Measurements from ENCODE around the gene SLC6A11.

Gene SLC6A11

DNA sequence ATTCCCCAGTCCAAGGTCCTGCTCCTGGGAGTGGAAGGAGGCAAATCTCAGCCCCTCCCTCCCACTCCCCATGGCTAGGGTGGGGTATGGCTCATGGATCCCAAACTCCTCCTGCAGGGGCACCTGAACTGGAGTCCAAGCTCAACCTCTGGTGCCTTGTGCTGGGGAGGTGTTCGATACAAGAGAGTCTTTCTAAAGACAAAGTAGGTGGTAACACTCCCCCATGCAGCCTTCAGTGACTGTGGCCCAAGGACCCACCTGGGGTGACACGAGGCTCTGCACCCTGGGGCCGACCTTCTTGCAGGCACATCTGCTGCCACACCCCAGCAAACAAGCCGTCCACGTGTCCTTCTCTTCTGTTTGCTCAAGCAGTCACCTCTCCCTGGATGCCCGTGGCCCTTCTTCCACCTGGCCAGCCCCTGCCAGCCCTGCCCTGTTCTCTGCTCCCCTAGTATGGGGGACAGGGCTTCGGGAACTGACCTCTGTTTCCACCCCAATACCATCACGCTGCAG is 36.7 kb upstream of the SLC6A11 start:
- no peak overlapping the region for H3K4me2 ChIP-seq (ENCODE audit: low read length)
- H2AFZ ChIP-seq (ENCODE audit: low read length), result no peak overlapping the region
- H3K27me3 ChIP-seq (ENCODE audit: insufficient read depth, low read length), result peaks cover 4% of the 10 kb centered on the region; the same call in 1 of the 2 replicates

DNA sequence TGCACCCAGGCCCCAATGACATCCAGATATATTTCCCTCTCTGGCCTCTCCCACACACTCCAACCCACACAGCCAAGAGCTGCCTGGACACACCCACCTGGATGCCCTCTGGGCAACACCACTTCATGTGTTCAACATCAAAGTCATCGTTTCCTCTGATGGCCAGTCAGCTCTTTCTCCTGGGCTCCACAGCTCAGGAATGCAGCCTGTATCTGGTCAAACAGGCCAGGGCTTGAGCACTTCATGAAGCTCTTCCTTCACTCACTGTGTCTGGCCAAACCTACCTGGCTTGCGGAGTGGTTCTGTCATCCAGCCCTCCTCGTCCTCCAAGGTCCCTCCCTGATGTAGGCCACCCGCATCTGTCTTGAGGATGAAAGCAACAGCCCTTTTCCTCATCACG is 35.8 kb upstream of the SLC6A11 start:
- Histone ChIP-seq H3K27ac (ENCODE audit: low read depth, low read length, poor library complexity, severe bottlenecking) (no peak overlapping the region), H3K9me2 (ENCODE audit: low read depth, low read length) (no peaks in the 10 kb centered on the region), H2AFZ (ENCODE audit: low read length) (no peak overlapping the region), H3K27me3 (ENCODE audit: insufficient read depth, low read length) (peaks cover 4% of the 10 kb centered on the region; the same call in 1 of the 2 replicates), H4K20me1 (ENCODE audit: insufficient read depth, low read length) (no peaks in the 10 kb centered on the region), H3K4me1 (ENCODE audit: insufficient read depth, low read length, severe bottlenecking) (no peaks in the 10 kb centered on the region), H3K9me3 (ENCODE audit: low read length) (no peaks in the 10 kb centered on the region), H3K36me3 (ENCODE audit: insufficient read depth, low read length) (no peaks in the 10 kb centered on the region), H3K9ac (ENCODE audit: low read length) (no peak overlapping the region), H3K4me2 (ENCODE audit: low read length) (no peak overlapping the region), H3F3A (ENCODE audit: insufficient read depth, low read length) (no peaks in the 10 kb centered on the region), H3K79me2 (ENCODE audit: insufficient read depth, low read length) (no peaks in the 10 kb centered on the region), H3K4me3 (ENCODE audit: low read depth, low read length, poor library complexity, severe bottlenecking) (no peak overlapping the region)
- no peak for TF ChIP-seq EZH2 (IDR thresholded peaks at IDR 0.05; ENCODE audit: borderline replicate concordance, low read length)
- TF ChIP-seq, protein P1, sequence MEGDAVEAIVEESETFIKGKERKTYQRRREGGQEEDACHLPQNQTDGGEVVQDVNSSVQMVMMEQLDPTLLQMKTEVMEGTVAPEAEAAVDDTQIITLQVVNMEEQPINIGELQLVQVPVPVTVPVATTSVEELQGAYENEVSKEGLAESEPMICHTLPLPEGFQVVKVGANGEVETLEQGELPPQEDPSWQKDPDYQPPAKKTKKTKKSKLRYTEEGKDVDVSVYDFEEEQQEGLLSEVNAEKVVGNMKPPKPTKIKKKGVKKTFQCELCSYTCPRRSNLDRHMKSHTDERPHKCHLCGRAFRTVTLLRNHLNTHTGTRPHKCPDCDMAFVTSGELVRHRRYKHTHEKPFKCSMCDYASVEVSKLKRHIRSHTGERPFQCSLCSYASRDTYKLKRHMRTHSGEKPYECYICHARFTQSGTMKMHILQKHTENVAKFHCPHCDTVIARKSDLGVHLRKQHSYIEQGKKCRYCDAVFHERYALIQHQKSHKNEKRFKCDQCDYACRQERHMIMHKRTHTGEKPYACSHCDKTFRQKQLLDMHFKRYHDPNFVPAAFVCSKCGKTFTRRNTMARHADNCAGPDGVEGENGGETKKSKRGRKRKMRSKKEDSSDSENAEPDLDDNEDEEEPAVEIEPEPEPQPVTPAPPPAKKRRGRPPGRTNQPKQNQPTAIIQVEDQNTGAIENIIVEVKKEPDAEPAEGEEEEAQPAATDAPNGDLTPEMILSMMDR (IDR thresholded peaks at IDR 0.05; ENCODE audit: low read length), result no peak

More for the DNA sequence above, 36.7 kb upstream of the SLC6A11 start:
- no peaks in the 10 kb centered on the region for H3K9me3 ChIP-seq (ENCODE audit: low read length)
- H3K27ac ChIP-seq (ENCODE audit: low read depth, low read length, poor library complexity, severe bottlenecking), result no peak overlapping the region
- no peak for TF ChIP-seq EZH2 (IDR thresholded peaks at IDR 0.05; ENCODE audit: borderline replicate concordance, low read length)
- TF ChIP-seq, protein P1 (IDR thresholded peaks at IDR 0.05; ENCODE audit: low read length), result no peak
- no peaks in the 10 kb centered on the region for H4K20me1 ChIP-seq (ENCODE audit: insufficient read depth, low read length)
- H3F3A ChIP-seq (ENCODE audit: insufficient read depth, low read length), result no peaks in the 10 kb centered on the region
- no peaks in the 10 kb centered on the region for H3K4me1 ChIP-seq (ENCODE audit: insufficient read depth, low read length, severe bottlenecking)
- no peak overlapping the region for H3K9ac ChIP-seq (ENCODE audit: low read length)
- no peak overlapping the region for H3K4me3 ChIP-seq (ENCODE audit: low read depth, low read length, poor library complexity, severe bottlenecking)
- H3K36me3 ChIP-seq (ENCODE audit: insufficient read depth, low read length), result no peaks in the 10 kb centered on the region
- H3K9me2 ChIP-seq (ENCODE audit: low read depth, low read length), result no peaks in the 10 kb centered on the region
- H3K79me2 ChIP-seq (ENCODE audit: insufficient read depth, low read length), result no peaks in the 10 kb centered on the region

DNA sequence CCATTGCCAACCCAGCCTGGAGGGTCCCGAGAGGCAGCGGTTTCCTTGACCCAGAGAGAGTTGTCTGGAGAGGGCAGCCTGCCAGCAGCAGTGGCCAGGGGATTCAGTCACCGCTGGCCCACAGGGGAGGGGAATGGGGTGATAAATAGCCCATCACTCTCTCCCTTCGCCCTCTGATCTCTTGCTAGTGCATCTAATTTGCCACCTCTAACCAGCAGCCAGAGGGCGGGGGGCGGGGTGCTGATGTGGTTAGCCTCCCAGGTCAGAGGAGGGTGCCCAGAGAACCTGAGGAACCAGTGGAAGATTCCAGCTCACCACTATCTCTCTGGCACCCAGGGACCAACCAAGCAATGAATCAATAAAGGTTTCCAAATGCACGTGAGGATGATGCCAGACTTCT is 35.1 kb upstream of the SLC6A11 start:
- H3F3A ChIP-seq (ENCODE audit: insufficient read depth, low read length), result no peaks in the 10 kb centered on the region
- H3K4me2 ChIP-seq (ENCODE audit: low read length), result no peak overlapping the region
- H3K36me3 ChIP-seq (ENCODE audit: insufficient read depth, low read length), result no peaks in the 10 kb centered on the region
- peaks cover 4% of the 10 kb centered on the region; the same call in 1 of the 2 replicates for H3K27me3 ChIP-seq (ENCODE audit: insufficient read depth, low read length)
- no peaks in the 10 kb centered on the region for H3K79me2 ChIP-seq (ENCODE audit: insufficient read depth, low read length)
- no peaks in the 10 kb centered on the region for H3K9me3 ChIP-seq (ENCODE audit: low read length)
- no peaks in the 10 kb centered on the region for H4K20me1 ChIP-seq (ENCODE audit: insufficient read depth, low read length)
- H3K4me3 ChIP-seq (ENCODE audit: low read depth, low read length, poor library complexity, severe bottlenecking), result no peak overlapping the region
- TF ChIP-seq, protein P1 (IDR thresholded peaks at IDR 0.05; ENCODE audit: low read length), result no peak
- TF ChIP-seq EZH2 (IDR thresholded peaks at IDR 0.05; ENCODE audit: borderline replicate concordance, low read length), result no peak
- no peak overlapping the region for H3K27ac ChIP-seq (ENCODE audit: low read depth, low read length, poor library complexity, severe bottlenecking)
- no peaks in the 10 kb centered on the region; the same call in 1 of the 2 replicates for H3K9me2 ChIP-seq (ENCODE audit: low read depth, low read length)
- no peak overlapping the region for H3K9ac ChIP-seq (ENCODE audit: low read length)
- no peaks in the 10 kb centered on the region for H3K4me1 ChIP-seq (ENCODE audit: insufficient read depth, low read length, severe bottlenecking)
- no peak overlapping the region for H2AFZ ChIP-seq (ENCODE audit: low read length)
